Left lobe of liver (tissue), 2 donors: ENCODE measurements around the gene MYO1D. TPM values are rescaled to one million over a fixed set of nuclear protein-coding genes. Genes with fewer than 3 reads are reported as not detected.
A peak's percentile ranks its signal among the peaks of the same experiment; 100 is the strongest.

Experiments
- ATAC-seq: fragments of 200-7000 bp; cut with Tn5 transposase; one replicate; pipeline ENCODE4 v1.9.1; 2020; ENCODE audit warnings: mild to moderate bottlenecking, moderate library complexity
- DNase-seq: peaks from one replicate; pipeline ENCODE4 v3.0.0-alpha.2; 2020; ENCODE audit warnings: low spot score
- total RNA-seq: library from RNA; stranded (reverse); gene quantifications from one replicate; pipeline ENCODE4 v1.2.1, GENCODE V29; 2021
- donor health status: DM: no; HTN: no; CAD: no; lungs with moderate emphysema.
- donor health status: DM: no; HTN: yes; CAD: no.

Gene MYO1D
- total RNA-seq, 1 donor from 2014 or later, result 18.4 TPM

GRCh38 chr17:32786169-32786568, 90.8 kb downstream of the MYO1D start:
- DNase-seq (no peak), ATAC-seq (no peak)

- peak; percentile 32 for ATAC-seq
Measured at GRCh38 chr17:32784113-32784512, 92.8 kb downstream of the MYO1D start.

GRCh38 chr17:32783602-32784001, 93.3 kb downstream of the MYO1D start:
- ATAC-seq (peak; percentile 95), DNase-seq (no peak)

More at GRCh38 chr17:32784113-32784512, 92.8 kb downstream of the MYO1D start:
- no peak for DNase-seq

GRCh38 chr17:32780721-32781120, 96.2 kb downstream of the MYO1D start:
- no peak for ATAC-seq
- no peak for DNase-seq

- no peak for ATAC-seq
- DNase-seq, result no peak
Measured at GRCh38 chr17:32777922-32778321, 99.0 kb downstream of the MYO1D start.

- DNase-seq (no peak), ATAC-seq (no peak)
Measured at GRCh38 chr17:32777436-32777835, 99.5 kb downstream of the MYO1D start.

- ATAC-seq (no peak), DNase-seq (no peak)
Measured at GRCh38 chr17:32774695-32775084, 102.2 kb downstream of the MYO1D start.

- ATAC-seq, result no peak
- DNase-seq, result no peak
Measured at GRCh38 chr17:32773856-32774694, 102.8 kb downstream of the MYO1D start.

- DNase-seq, result no peak
Measured at GRCh38 chr17:32772453-32773025, 104.4 kb downstream of the MYO1D start.

GRCh38 chr17:32771396-32771795, 105.5 kb downstream of the MYO1D start:
- ATAC-seq, result no peak

More at GRCh38 chr17:32772453-32773025, 104.4 kb downstream of the MYO1D start:
- no peak for ATAC-seq

GRCh38 chr17:32769846-32770245, 107.1 kb downstream of the MYO1D start:
- peak; percentile 79 for ATAC-seq

More at GRCh38 chr17:32771396-32771795, 105.5 kb downstream of the MYO1D start:
- DNase-seq, result no peak

GRCh38 chr17:32763855-32764439, 113.0 kb downstream of the MYO1D start:
- DNase-seq (no peak), ATAC-seq (no peak)

More at GRCh38 chr17:32769846-32770245, 107.1 kb downstream of the MYO1D start:
- no peak for DNase-seq

- DNase-seq, result no peak
- no peak for ATAC-seq
Measured at GRCh38 chr17:32759476-32759875, 117.4 kb downstream of the MYO1D start.

GRCh38 chr17:32757963-32758362, 119.0 kb downstream of the MYO1D start:
- ATAC-seq (no peak), DNase-seq (no peak)

GRCh38 chr17:32756696-32757095, 120.2 kb downstream of the MYO1D start:
- DNase-seq, result no peak
- no peak for ATAC-seq

GRCh38 chr17:32755045-32755805, 121.7 kb downstream of the MYO1D start:
- no peak for DNase-seq

GRCh38 chr17:32752934-32753333, 124.0 kb downstream of the MYO1D start:
- no peak for DNase-seq
- ATAC-seq, result no peak

More at GRCh38 chr17:32755045-32755805, 121.7 kb downstream of the MYO1D start:
- peak; percentile 94 for ATAC-seq

GRCh38 chr17:32747856-32748255, 129.1 kb downstream of the MYO1D start:
- DNase-seq (no peak), ATAC-seq (peak; percentile 87)

- no peak for DNase-seq
- ATAC-seq, result no peak
Measured at GRCh38 chr17:32746698-32747097, 130.2 kb downstream of the MYO1D start.

- ATAC-seq (no peak), DNase-seq (no peak)
Measured at GRCh38 chr17:32746280-32746679, 130.6 kb downstream of the MYO1D start.
